B cell (primary cell): ENCODE data around the gene HLA-B. TPM values are rescaled to one million over a fixed set of nuclear protein-coding genes. Genes with fewer than 3 reads are reported as not detected.

Experiments
- ATAC-seq: fragments of 200-7000 bp; cut with Tn5 transposase; one replicate; pipeline ENCODE4 v1.10.0; 2021; ENCODE audit warnings: low read depth, mild to moderate bottlenecking, moderate number of reproducible peaks, moderate library complexity
- CTCF ChIA-PET: fragments of 350-600 bp; sonication (Branson Sonifier 250); formaldehyde crosslinking; loops from one replicate; lab custom pipeline; 2021; ENCODE audit warnings: antibody characterized with exemption, inconsistent platforms; lab: Charles Lee
- POLR2A ChIA-PET: fragments of 350-600 bp; sonication (Branson Sonifier 250); formaldehyde crosslinking; loops from one replicate; lab custom pipeline; 2021; ENCODE audit warnings: antibody characterized with exemption; lab: Charles Lee
- DNase-seq: peaks from one replicate; pipeline ENCODE4 v3.0.0; 2013
- H2AFZ ChIP-seq: 2 replicates; pipeline ENCODE4 v1.6.1; 2012; ENCODE audit warnings: mild to moderate bottlenecking, low read depth, low read length; ENCODE audit not compliant: insufficient read depth, poor library complexity, severe bottlenecking
- H3K27ac ChIP-seq, 2 donors: 1 replicate in 1 of 2; 2 replicates in 1 of 2; pipeline ENCODE4 v1.5.1; 2012 to 2013; ENCODE audit warnings: low read length in 2 of 2, mild to moderate bottlenecking in 2 of 2, moderate library complexity in 1 of 2
- H3K27me3 ChIP-seq, 4 experiments: fragments of 200-600 bp in 1 of 4; sonication (generic) in 1 of 4; replicated peaks in 1 of 4; 1 replicate in 2 of 4; 2 replicates in 2 of 4; pipeline versions ENCODE4 v1.6.1 to v1.7.0; 2013 to 2016; ENCODE audit warnings: low read length in 3 of 4, mild to moderate bottlenecking in 2 of 4, mixed read lengths in 1 of 4, moderate library complexity in 1 of 4; ENCODE audit not compliant: insufficient read depth in 4 of 4, control insufficient read depth in 3 of 4; ENCODE audit errors: control extremely low read depth in 1 of 4
- H3K36me3 ChIP-seq, 2 experiments: replicated peaks in 1 of 2; 1 replicate in 1 of 2; 2 replicates in 1 of 2; pipeline versions ENCODE4 v1.6.1 to v1.7.1; 2013; ENCODE audit warnings: low read length in 1 of 2; ENCODE audit not compliant: insufficient read depth in 2 of 2, control insufficient read depth in 1 of 2; ENCODE audit errors: control extremely low read depth in 1 of 2, extremely low read depth in 1 of 2
- H3K4me1 ChIP-seq, 2 donors: fragments of 200-600 bp in 1 of 2; sonication (generic) in 1 of 2; 1 replicate in 1 of 2; 2 replicates in 1 of 2; pipeline versions ENCODE4 v1.5.1 to v1.6.1; 2013 to 2017; ENCODE audit warnings: low read length in 2 of 2; ENCODE audit not compliant: control insufficient read depth in 2 of 2, insufficient read depth in 2 of 2
- H3K4me2 ChIP-seq: replicated peaks from 2 replicates; pipeline ENCODE3; 2012; ENCODE audit warnings: mild to moderate bottlenecking, low read depth, low read length; ENCODE audit not compliant: poor library complexity, severe bottlenecking
- H3K4me3 ChIP-seq, 5 experiments: fragments of 200-600 bp in 1 of 5; sonication (generic) in 1 of 5; 1 replicate in 3 of 5; 2 replicates in 2 of 5; pipeline versions ENCODE4 v1.5.1 to v1.7.0; 2011 to 2016; ENCODE audit warnings: low read length in 4 of 5, mild to moderate bottlenecking in 4 of 5, low read depth in 2 of 5, control low read depth in 1 of 5, moderate library complexity in 1 of 5; ENCODE audit not compliant: insufficient read depth in 1 of 5; ENCODE audit errors: control extremely low read depth in 1 of 5, extremely low read depth in 1 of 5
- H3K79me2 ChIP-seq: fragments of 200-600 bp; sonication (generic); one replicate; pipeline ENCODE4 v1.6.0; 2016; ENCODE audit warnings: low read length; ENCODE audit not compliant: control insufficient read depth, insufficient read depth
- H3K9ac ChIP-seq: fragments of 200-600 bp; sonication (generic); 2 replicates; pipeline ENCODE4 v1.6.1; 2017; ENCODE audit warnings: mild to moderate bottlenecking, low read length, moderate library complexity
- H3K9me3 ChIP-seq, 3 donors: one replicate each; pipeline versions ENCODE4 v1.6.1 to v1.7.1; 2013; ENCODE audit warnings: low read length in 2 of 3; ENCODE audit not compliant: control insufficient read depth in 2 of 3, insufficient read depth in 1 of 3; ENCODE audit errors: control extremely low read depth in 1 of 3
- H4K20me1 ChIP-seq: 2 replicates; pipeline ENCODE4 v1.6.0; 2012; ENCODE audit warnings: mild to moderate bottlenecking, low read length; ENCODE audit not compliant: insufficient read depth, control insufficient read depth, poor library complexity, severe bottlenecking
- H3K27ac Mint-ChIP-seq: one replicate; pipeline ENCODE4 v1.8.0; 2021; ENCODE audit warnings: mixed read lengths
- H3K27me3 Mint-ChIP-seq: one replicate; pipeline ENCODE4 v1.8.0; 2021; ENCODE audit warnings: mixed read lengths
- H3K4me1 Mint-ChIP-seq: one replicate; pipeline ENCODE4 v1.8.0; 2021; ENCODE audit warnings: mixed read lengths
- H3K4me3 Mint-ChIP-seq: one replicate; pipeline ENCODE4 v1.8.0; 2021; ENCODE audit warnings: mixed read lengths
- H3K9me3 Mint-ChIP-seq: one replicate; pipeline ENCODE4 v1.8.0; 2022; ENCODE audit warnings: mixed read lengths; ENCODE audit not compliant: insufficient read depth
- CTCF ChIP-seq: fragments of 200-600 bp; IDR thresholded peaks from one replicate; pipeline ENCODE4 v1.8.0; 2022; ENCODE audit warnings: antibody characterized with exemption, mild to moderate bottlenecking
- EZH2 ChIP-seq: IDR thresholded peaks from 2 replicates; pipeline ENCODE4 v1.6.1; 2012; ENCODE audit warnings: borderline replicate concordance, low read depth, mild to moderate bottlenecking, moderate library complexity, low read length; ENCODE audit not compliant: insufficient read depth, poor library complexity, severe bottlenecking
- WGBS: methylation state at CpG from one replicate; pipeline ENCODE4 v1.1.5; 2013; ENCODE audit warnings: missing lambda C conversion rate; ENCODE audit not compliant: insufficient coverage; 5-methylcytosine and 5-hydroxymethylcytosine counted together
- intact Hi-C: fragments of 100-400 bp; cut with micrococcal nuclease; formaldehyde crosslinking; loops from one replicate; pipeline ENCODE4 v1.10.0; 2022
- polyA plus RNA-seq: library from polyadenylated mRNA; depleted of rRNA; stranded (reverse); fragments of >200 nt; gene quantifications from 2 replicates; pipeline ENCODE4 v1.2.3, GENCODE V29; 2012
- total RNA-seq, 2 donors: library from RNA; stranded (reverse); fragments of 120-200 nt in 1 of 2; gene quantifications; 1 replicate in 1 of 2; 2 replicates in 1 of 2; pipeline versions ENCODE4 v1.2.3 to v1.2.4, GENCODE V29; 2013 to 2022

Gene HLA-B
- total and polyA plus RNA-seq, 2 donors (not counting 1 experiment from before 2014, with no cell fraction given) = 4,028 to 7,345 TPM

- Histone ChIP-seq H3K79me2 (no peaks in the 10 kb centered on the region), H3K27me3 (peaks cover 0 to 2% (median 0%) of the 10 kb centered on the region in 4 experiments), H3K4me2 (no peak overlapping the region), H4K20me1 (no peaks in the 10 kb centered on the region), H3K9ac (no peak overlapping the region), H3K27ac (no peak overlapping the region), H3K36me3 (no peaks in the 10 kb centered on the region), H3K9me3 (no peaks in the 10 kb centered on the region), H3K4me1 (no peaks in the 10 kb centered on the region), H3K4me3 (no peak overlapping the region), H2AFZ (no peak overlapping the region)
- H3K27ac Mint-ChIP-seq = no peak overlapping the region
- no peak for TF ChIP-seq CTCF
- no peak for TF ChIP-seq EZH2
- H3K4me1 Mint-ChIP-seq = no peaks in the 10 kb centered on the region
- H3K27me3 Mint-ChIP-seq = peaks cover 42% of the 10 kb centered on the region
- WGBS = no CpG with 5 or more reads among the region's 1 CpG
- H3K4me3 Mint-ChIP-seq = no peak overlapping the region
- no peak for DNase-seq
- intact Hi-C loops = loop anchor here (1.0 kb wide), 1 partner anchor 11 kb away; no protein-coding TSS in a partner anchor
- POLR2A ChIA-PET = no interaction called here
- CTCF ChIA-PET = interaction anchor here (0.6 kb wide), 1 partner anchor 10 kb away, joined by 3 read pairs; no protein-coding TSS in a partner anchor
- no peak for ATAC-seq
- no peaks in the 10 kb centered on the region for H3K9me3 Mint-ChIP-seq
Measured at GRCh38 chr6:31321005-31321707, 35.8 kb downstream of the HLA-B start.

GRCh38 chr6:31317036-31317435 is 39.9 kb downstream of the HLA-B start:
- Histone ChIP-seq H3K27ac (no peak overlapping the region), H2AFZ (no peak overlapping the region), H3K27me3 (peaks cover 0 to 3% (median 0%) of the 10 kb centered on the region in 4 experiments), H3K79me2 (no peaks in the 10 kb centered on the region), H3K9ac (no peak overlapping the region), H3K4me1 (no peaks in the 10 kb centered on the region), H3K9me3 (no peaks in the 10 kb centered on the region), H3K36me3 (no peaks in the 10 kb centered on the region), H3K4me3 (no peak overlapping the region), H3K4me2 (no peak overlapping the region), H4K20me1 (no peaks in the 10 kb centered on the region)
- Mint-ChIP-seq H3K4me1 (no peaks in the 10 kb centered on the region), H3K27ac (no peak overlapping the region), H3K4me3 (no peak overlapping the region), H3K9me3 (no peaks in the 10 kb centered on the region), H3K27me3 (peaks cover 25% of the 10 kb centered on the region)
- intact Hi-C loops = no loop called here
- TF ChIP-seq EZH2 (no peak), CTCF (no peak)
- no CpG with 5 or more reads among the region's 2 CpGs for WGBS
- ChIA-PET POLR2A (no interaction called here), CTCF (no interaction called here)
- no peak for DNase-seq
- no peak for ATAC-seq
